ENCODE measurements around the gene CCDC12.

CCDC12 gene

DNA sequence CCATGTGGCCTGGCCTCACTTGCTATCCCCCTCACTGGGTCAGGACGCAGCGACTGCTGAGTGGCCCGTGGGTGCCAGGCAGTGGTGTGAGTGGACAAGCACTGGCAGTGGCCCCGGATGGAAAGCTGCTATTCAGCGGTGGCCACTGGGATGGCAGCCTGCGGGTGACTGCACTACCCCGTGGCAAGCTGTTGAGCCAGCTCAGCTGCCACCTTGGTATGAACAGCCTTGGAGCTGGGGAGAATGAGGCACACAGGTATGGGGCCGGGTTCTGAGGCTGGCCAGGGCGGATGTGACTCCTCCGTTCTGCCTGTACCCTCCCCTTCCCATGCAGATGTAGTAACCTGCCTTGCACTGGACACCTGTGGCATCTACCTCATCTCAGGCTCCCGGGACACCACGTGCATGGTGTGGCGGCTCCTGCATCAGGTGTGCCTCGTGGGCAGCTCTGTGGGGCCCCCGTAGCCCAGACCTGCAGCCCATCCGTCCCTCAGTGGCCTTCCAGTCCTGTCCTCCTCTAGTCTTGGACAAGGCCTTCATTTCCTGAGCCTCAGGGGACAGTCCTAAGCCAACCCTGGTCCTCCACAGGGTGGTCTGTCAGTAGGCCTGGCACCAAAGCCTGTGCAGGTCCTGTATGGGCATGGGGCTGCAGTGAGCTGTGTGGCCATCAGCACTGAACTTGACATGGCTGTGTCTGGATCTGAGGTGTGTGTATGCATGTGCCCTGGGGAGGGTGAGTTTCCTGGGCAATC lies 31.1 kb upstream of the CCDC12 start:
- DNase-seq (ENCODE audit: low read depth in 2 of 2), result no peak

DNA sequence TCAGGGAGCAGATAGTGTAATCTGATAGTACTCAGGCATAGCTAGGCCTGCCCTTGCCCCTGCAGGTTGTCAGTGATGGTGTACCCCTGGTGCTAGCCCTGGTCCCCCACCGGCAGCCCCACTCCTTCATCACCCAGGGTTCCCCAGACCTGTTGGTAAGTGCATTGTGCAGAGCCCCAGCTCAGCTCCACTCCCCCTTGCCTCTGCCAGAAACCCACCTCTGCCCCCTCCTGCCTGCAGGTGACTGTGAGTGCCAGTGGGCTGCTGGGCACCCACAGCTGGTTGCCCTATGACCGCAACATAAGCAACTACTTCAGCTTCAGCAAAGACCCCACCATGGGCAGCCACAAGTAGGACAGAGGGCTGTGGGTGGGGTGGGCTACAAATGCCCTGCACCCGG lies 30.5 kb upstream of the CCDC12 start:
- DNase-seq (ENCODE audit: low read depth in 2 of 2), result no peak

DNA sequence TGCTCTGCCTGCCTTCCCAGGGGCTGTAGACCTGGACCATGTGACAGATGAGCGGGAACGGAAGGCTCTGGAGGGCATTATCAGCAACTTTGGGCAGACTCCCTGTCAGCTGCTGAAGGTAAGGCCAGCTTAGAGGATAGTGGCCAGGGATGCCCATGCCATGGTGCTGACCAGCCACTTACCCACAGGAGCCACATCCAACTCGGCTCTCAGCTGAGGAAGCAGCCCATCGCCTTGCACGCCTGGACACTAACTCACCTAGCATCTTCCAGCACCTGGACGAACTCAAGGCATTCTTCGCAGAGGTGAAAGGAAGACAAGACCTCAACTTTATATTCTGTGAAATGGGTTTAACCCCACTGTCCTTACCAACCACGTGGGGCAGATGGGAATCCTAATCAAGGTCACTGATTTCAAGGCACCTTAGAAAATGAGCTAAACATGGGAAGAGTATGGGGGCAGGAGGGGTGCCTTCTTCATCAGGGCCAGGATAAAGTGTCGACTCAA lies 29.7 kb upstream of the CCDC12 start:
- DNase-seq (ENCODE audit: low read depth in 2 of 2), result no peak

DNA sequence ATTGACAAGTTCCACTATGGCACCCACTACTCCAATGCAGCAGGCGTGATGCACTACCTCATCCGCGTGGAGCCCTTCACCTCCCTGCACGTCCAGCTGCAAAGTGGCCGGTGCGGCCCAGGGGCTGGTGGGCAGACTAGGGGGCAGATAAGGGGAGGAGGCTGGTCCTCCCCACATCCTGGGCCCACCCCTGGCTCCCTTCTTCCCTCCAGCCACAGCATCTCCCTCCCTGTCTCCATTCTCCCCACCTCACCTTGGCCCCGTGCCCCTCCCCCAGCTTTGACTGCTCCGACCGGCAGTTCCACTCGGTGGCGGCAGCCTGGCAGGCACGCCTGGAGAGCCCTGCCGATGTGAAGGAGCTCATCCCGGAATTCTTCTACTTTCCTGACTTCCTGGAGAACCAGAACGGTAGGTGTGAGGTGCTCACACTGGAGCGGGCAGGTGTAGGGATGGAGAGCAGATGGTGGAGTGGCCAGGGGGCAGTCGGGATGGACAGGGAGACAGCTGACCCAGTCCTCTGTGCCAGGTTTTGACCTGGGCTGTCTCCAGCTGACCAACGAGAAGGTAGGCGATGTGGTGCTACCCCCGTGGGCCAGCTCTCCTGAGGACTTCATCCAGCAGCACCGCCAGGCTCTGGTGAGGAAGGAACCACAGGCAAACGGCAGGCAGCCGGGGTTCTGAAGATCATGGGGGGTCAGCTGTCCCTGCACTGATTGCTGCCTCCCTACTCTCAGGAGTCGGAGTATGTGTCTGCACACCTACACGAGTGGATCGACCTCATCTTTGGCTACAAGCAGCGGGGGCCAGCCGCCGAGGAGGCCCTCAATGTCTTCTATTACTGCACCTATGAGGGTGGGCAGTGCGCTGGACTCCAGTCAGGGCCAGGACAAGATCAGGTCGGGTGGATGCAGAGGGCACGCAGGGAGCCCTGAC lies 28.9 kb upstream of the CCDC12 start:
- DNase-seq (ENCODE audit: low read depth in 2 of 2), result no peak

DNA sequence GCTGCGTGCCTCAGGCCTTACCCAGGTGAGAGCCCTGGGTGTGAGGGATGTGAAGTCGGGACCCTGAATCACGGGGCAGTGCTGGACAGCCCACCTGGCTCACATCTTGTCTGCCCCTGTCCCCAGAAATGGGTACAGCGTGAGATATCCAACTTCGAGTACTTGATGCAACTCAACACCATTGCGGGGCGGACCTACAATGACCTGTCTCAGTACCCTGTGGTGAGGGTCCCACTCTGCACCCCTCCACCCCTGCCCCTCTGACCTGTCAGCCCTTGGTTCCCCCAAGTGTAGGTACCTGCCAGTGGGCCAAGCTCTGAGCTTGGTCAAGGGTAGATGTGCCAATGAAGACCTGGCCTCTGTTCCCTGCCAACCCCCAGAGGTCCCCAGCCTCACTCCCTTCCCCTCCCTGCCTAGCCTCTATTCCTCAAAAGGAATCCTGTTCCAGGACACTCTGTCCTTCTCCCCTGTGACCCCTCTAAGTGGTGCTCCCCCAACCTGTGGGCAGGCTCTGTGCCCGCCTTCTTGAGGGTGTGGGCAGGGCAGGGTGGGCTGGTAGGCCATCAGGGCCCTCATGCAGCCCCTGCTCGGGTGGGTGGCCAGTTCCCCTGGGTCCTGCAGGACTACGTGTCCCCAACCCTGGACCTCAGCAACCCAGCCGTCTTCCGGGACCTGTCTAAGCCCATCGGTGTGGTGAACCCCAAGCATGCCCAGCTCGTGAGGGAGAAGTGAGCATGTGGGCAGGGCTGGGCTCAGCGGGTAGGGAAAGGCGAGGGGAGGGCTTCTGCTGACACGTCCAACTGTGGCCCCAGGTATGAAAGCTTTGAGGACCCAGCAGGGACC lies 28.0 kb upstream of the CCDC12 start:
- DNase-seq (ENCODE audit: low read depth in 2 of 2), result no peak

DNA sequence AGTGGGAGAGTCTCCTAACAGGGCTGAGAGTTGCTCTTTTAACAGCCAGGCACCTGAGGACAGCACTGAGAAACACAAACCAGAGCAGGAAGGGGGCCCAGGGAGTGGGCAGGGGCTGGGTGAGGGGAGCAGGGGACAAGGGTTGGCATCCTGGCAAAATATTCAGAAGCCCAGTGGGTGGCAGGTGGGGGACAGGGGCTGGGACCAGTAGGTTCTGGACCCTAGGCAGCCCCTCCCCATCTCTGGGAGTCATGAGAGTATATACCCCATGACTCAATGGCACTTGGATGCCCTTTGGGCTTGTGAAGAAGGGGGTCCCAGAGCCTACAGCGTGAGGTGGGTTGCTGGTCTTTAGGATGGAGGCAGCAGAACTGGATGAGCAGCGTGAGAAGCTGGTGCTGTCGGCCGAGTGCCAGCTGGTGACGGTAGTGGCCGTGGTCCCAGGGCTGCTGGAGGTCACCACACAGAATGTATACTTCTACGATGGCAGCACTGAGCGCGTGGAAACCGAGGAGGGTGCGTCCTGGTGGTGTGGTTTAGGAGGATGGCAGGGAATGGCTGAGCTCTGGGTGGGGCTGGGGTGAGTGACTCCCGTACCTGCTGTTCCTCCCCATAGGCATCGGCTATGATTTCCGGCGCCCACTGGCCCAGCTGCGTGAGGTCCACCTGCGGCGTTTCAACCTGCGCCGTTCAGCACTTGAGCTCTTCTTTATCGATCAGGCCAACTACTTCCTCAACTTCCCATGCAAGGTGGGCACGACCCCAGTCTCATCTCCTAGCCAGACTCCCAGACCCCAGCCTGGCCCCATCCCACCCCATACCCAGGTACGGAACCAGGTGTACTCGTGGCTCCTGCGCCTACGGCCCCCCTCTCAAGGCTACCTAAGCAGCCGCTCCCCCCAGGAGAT lies 27.2 kb upstream of the CCDC12 start:
- no peak for DNase-seq (ENCODE audit: low read depth in 2 of 2)

DNA sequence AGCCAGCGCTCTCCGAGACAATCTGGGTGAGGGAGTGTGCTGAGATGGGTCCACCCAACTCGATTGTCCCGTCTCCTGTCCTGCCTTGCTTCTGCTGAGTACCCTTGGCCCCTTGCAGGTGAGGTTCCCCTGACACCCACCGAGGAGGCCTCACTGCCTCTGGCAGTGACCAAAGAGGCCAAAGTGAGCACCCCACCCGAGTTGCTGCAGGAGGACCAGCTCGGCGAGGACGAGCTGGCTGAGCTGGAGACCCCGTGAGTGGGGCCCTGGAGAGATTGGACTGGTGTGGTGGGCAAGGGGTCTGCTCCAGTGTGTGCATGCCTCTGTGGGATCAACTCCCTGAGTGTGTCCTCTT lies 26.5 kb upstream of the CCDC12 start:
- DNase-seq (ENCODE audit: low read depth in 2 of 2), result no peak

DNA sequence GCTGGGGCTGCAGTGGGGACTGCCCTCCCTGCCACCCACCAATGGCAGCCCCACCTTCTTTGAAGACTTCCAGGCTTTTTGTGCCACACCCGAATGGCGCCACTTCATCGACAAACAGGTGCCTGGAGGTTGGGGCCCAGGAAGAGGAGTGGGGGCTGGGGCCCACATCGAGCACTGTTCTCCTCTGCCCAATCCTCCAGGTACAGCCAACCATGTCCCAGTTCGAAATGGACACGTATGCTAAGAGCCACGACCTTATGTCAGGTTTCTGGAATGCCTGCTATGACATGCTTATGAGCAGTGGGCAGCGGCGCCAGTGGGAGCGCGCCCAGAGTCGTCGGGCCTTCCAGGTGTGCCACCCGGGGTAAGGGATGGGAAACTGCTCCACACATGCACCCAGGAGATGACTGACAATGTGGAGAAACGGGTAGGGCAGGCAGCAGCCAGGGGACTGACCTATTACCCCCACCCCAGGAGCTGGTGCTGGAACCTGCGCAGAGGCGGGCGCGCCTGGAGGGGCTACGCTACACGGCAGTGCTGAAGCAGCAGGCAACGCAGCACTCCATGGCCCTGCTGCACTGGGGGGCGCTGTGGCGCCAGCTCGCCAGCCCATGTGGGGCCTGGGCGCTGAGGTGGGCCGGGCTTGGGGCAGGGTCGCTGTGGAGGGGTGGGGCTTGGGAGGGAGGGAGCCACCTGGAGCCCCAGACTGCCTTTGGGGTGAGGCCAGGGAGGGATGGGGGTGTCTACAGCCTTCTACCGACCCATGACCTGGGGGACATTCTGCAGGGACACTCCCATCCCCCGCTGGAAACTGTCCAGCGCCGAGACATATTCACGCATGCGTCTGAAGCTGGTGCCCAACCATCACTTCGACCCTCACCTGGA lies 25.9 kb upstream of the CCDC12 start:
- no peak for DNase-seq (ENCODE audit: low read depth in 2 of 2)

DNA sequence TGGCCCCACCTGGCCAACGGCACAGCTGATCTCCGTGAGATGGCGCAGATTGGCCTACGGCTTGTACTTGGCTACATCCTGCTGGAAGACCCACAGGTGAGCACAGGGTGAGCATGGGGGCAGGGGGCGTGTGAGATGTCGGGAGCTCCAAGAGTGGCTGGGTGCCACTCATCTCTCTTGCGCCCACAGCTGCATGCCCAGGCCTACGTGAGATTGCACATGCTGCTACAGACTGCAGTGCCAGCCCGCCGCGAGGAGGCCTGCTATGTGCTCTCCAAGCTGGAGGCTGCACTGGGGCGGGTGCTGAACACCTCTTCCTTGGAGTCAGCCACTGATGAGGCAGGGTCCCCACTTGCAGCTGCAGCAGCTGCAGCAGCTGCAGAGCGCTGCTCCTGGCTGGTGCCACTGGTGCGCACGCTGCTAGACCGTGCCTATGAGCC lies 25.2 kb upstream of the CCDC12 start:
- DNase-seq (ENCODE audit: low read depth in 2 of 2), result no peak

DNA sequence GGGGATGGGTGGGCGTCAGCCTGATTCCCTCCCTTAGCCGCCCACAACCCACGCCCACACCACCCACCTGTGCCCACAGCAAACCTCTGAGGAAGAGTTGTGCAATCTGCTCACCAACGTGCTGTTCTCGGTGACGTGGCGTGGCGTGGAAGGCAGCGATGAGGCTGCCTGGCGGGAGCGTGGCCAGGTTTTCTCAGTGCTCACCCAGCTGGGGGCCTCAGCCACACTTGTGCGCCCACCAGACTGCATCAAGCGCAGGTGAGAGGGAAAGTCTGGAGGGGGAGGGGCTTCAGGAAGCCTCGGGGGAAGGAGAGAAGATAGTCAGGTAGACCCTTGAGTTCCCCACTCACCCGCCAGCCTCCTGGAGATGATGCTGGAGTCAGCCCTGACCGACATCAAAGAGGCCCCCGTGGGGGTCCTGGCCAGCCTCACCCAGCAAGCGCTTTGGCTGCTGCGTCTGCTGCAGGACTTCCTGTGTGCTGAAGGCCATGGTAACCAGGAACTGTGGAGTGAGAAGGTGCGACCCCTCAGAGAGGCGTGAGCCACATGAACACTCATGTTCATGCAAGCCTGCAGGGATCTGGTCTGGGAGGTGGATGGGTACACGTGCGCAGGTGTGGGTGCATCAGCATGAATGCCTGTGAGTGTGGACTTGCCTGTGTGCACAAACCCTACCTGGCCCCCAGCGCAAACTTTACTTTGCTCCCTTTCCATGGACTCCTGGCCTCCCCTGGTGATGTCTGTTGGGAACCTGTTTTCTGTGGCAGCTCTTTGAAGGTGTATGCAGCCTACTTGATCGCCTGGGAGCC lies 24.6 kb upstream of the CCDC12 start:
- DNase-seq (ENCODE audit: low read depth in 2 of 2), result no peak

DNA sequence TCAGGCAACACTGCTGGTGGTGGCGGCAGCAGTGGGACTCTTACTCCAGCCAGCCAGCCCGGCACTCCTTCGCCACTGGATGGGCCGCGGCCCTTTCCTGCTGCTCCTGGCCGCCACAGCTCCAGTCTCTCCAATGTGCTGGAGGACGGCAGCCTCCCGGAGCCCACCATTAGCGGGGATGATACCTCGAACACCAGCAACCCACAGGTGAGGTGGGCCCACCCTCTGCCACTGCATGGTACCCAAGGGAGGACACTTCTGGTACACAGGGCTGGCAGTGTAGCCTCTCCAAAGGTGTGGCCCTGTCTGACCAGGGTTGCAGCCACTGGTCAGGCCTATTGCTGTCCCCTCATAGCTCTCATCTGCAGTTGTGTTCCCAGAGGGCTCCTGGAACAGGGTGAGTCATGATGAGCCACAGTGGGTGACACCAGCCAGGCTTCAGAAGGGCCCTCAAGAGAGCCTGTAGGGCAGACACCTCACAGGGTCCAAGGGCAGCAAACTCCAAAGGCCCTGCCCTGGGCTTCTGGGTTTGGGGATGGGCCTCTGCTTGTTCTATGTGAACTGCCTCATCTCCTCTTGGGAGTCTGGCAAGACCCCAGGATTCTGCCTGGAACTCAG lies 23.8 kb upstream of the CCDC12 start:
- no peak for DNase-seq (ENCODE audit: low read depth in 2 of 2)

DNA sequence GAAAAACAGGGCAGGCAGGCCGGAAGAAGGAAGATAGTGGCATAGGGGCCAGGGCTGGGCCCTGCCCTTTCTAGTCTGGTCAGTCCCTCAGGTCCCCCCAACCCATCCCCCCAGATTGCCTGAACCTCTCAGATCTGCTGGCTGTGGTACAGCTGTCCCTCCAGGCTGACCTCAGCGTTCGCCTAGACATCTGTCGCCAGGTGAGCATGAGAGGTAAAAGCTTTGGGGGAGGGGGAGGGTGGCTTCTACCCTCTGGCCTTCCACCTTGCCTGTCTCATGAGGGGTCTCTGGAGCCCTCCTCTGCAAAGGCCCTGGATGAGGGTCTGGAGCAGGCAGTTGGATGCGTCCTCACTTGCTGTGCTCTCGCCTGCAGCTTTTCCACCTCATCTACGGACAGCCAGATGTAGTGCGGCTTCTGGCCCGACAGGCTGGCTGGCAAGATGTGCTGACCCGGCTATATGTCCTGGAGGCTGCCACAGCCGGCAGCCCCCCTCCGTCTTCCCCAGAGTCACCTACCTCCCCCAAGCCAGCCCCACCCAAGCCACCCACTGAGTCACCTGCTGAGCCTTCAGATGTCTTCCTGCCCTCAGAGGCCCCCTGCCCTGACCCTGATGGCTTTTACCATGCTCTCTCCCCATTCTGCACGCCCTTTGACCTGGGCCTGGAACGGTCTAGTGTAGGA lies 23.1 kb upstream of the CCDC12 start:
- DNase-seq (ENCODE audit: low read depth in 2 of 2), result no peak

DNA sequence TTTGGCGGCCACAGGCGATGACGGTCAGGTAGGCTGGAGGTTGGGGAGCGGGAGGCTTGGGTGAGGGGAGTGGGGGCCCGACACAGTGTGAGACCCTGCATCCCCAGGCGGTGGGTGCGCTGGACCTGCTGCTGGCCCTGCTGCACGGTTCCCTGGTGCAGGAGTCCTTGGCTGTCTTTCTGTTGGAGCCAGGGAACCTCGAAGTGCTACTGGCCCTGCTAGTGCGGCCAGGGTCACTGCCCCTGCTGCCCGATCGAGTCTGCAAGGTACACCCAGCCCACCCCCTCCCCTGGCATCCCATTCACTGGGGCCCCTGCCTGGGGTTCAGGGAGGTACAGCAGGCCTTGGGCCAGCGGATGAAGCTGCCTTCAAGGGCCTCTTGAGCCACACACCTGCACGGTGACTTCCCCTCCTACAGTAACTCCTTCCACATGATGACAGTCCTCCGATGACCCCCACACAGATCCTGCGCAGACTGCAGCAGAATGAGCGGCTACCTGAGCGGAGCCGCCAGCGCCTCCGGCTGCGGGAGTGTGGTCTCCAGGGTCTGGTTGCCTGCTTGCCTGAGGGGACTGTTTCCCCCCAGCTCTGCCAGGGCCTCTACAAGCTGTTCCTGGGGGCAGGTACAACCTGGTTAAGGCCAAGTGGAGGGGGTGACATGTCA lies 22.4 kb upstream of the CCDC12 start:
- DNase-seq (ENCODE audit: low read depth in 2 of 2), result no peak

DNA sequence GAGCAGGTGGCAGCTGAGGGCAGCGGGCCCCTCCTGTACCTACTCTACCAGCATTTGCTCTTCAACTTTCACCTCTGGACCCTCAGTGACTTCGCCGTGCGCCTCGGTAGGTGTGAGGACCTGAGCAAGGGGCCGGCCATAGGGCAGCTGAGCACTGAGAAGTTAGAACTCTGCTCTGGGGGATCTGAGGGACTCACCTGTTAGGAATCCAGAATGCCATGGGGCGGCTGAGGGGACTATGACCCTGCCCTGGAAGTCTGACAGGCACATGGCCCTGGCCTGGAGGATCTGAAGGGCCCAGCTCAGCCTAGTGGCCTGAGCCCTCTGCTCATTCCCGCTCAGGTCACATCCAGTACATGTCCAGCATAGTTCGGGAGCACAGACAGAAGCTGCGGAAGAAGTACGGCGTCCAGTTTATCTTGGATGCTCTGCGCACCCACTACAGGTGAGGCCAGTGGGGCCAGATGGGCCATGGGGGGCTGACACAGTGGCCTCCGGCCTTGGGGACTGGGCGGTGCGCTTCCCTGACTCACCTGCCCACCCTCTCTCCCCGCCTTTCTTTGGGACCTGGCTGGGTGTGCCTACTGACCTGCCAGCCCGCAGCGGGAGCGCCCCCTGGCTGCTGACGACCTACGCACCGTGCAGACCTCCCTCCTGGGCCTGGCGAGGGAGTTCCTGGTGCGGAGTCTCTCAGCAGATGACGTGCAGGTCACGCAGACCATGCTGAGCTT lies 21.7 kb upstream of the CCDC12 start:
- DNase-seq (ENCODE audit: low read depth in 2 of 2), result peak; percentile 56 to 62

DNA sequence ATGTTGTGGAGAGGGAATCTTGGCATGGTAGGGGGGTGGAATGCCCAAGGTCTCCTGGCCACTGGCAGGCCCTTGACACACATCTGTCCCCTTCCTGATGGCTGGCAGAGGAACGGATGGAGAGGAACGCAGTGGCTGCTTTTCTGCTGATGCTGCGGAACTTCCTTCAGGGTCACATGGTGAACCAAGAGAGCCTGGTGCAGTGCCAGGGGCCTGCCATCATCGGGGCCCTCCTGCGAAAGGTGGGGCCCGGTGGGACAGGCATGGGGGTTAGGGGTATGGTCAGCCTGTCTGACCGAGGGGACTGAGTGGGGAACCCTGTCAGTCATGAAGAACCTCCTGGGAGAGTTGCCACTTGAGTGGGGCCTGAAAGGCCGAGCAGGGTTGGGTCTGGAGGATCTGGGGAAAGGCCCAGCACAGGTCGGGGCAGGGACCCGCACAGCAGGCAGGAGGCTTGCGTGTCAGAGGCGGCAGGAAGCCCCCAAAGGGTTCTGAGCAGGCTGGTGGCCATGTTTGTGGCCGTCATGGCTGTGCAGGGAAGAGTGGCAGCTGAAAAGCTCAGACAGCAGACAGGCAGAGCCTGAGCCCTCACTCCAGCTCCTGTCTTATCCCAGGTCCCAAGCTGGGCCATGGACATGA lies 21.0 kb upstream of the CCDC12 start:
- no peak for DNase-seq (ENCODE audit: low read depth in 2 of 2)

Measured in stimulated activated CD8-positive, alpha-beta memory T cell treated with anti-CD3 and anti-CD28 coated beads, Interleukin-15, amount 100 ng/mL, for 48 hours (primary cell).